ENCODE data around the gene OGFR.
A peak's percentile ranks its signal among the peaks of the same experiment; 100 is the strongest.

Gene OGFR

GRCh38 chr20:62816031-62816883 is 11.6 kb downstream of the OGFR start:
- no peak for DNase-seq

GRCh38 chr20:62816884-62817873 is 12.5 kb downstream of the OGFR start, which contains the start of gene COL9A3:
COL9A3 (plus strand) TSS chr20:62817050; CDS start chr20:62817065, 15 bp downstream.
- no peak for DNase-seq

GRCh38 chr20:62817975-62818591 is 13.4 kb downstream of the OGFR start:
- DNase-seq = no peak

GRCh38 chr20:62818592-62819493 is 14.2 kb downstream of the OGFR start:
- DNase-seq = no peak

- DNase-seq = no peak
These were observed 15.0 kb downstream of the OGFR start for GRCh38 chr20:62819494-62820174.

- DNase-seq = no peak
These were observed 15.8 kb downstream of the OGFR start for GRCh38 chr20:62820208-62820961.

- no peak for DNase-seq
These were observed 16.5 kb downstream of the OGFR start for GRCh38 chr20:62820962-62821725.

GRCh38 chr20:62821726-62822210 is 17.1 kb downstream of the OGFR start:
- no peak for DNase-seq

- DNase-seq = no peak
These were observed 17.7 kb downstream of the OGFR start for GRCh38 chr20:62822239-62822787.

GRCh38 chr20:62822788-62823651 is 18.4 kb downstream of the OGFR start:
- peak; percentile 80 for DNase-seq

GRCh38 chr20:62823688-62824475 is 19.2 kb downstream of the OGFR start:
- DNase-seq = no peak

GRCh38 chr20:62824476-62825332 is 20.1 kb downstream of the OGFR start:
- DNase-seq = peak; percentile 62

GRCh38 chr20:62825333-62825985 is 20.8 kb downstream of the OGFR start:
- no peak for DNase-seq

- DNase-seq = no peak
These were observed 21.5 kb downstream of the OGFR start for GRCh38 chr20:62825986-62826645.

GRCh38 chr20:62826646-62827310 is 22.1 kb downstream of the OGFR start:
- DNase-seq = no peak
